DOHH2 (cell line): ENCODE results near the gene HSPA6.
"Not testable (repeated sequence)": the region's sequence is repeated elsewhere in the genome, so short reads cannot be mapped to it uniquely, and the experiment has no call there.

Experiments
- H3F3A ChIP-seq: fragments of 200-600 bp; sonication (generic), shearing (Covaris generic); 2 replicates; pipeline ENCODE4 v1.6.0; 2016; ENCODE audit warnings: antibody characterized with exemption, mild to moderate bottlenecking; ENCODE audit not compliant: control insufficient read depth, insufficient read depth
- H3K27ac ChIP-seq: fragments of 200-600 bp; sonication (generic); 2 replicates; pipeline ENCODE4 v1.5.1; 2014; ENCODE audit warnings: low read depth, mild to moderate bottlenecking, low read length, moderate library complexity
- H3K27me3 ChIP-seq: fragments of 200-600 bp; sonication (generic); 2 replicates; pipeline ENCODE4 v1.6.1; 2014; ENCODE audit warnings: mild to moderate bottlenecking, low read length, mixed read lengths; ENCODE audit not compliant: control insufficient read depth
- H3K36me3 ChIP-seq: fragments of 200-600 bp; sonication (generic); 2 replicates; pipeline ENCODE4 v1.6.1; 2014; ENCODE audit warnings: mild to moderate bottlenecking, low read length, moderate library complexity, mixed read lengths; ENCODE audit not compliant: control insufficient read depth
- H3K4me1 ChIP-seq: fragments of 200-600 bp; sonication (generic); 2 replicates; pipeline ENCODE4 v1.6.1; 2014; ENCODE audit warnings: mild to moderate bottlenecking, low read length, mixed read lengths; ENCODE audit not compliant: control insufficient read depth
- H3K4me2 ChIP-seq: fragments of 200-600 bp; sonication (generic); 2 replicates; pipeline ENCODE4 v1.6.0; 2014; ENCODE audit warnings: mild to moderate bottlenecking, low read length, moderate library complexity
- H3K4me3 ChIP-seq: fragments of 200-600 bp; sonication (generic); 2 replicates; pipeline ENCODE4 v1.5.1; 2014; ENCODE audit warnings: mild to moderate bottlenecking, low read length, mixed read lengths
- H3K79me2 ChIP-seq: fragments of 200-600 bp; sonication (generic); 2 replicates; pipeline ENCODE4 v1.6.1; 2014; ENCODE audit warnings: mild to moderate bottlenecking, low read length, mixed read lengths; ENCODE audit not compliant: control insufficient read depth
- H3K9me2 ChIP-seq: fragments of 200-600 bp; sonication (generic); replicated peaks from 2 replicates; pipeline ENCODE4 v1.6.1; 2014; ENCODE audit warnings: mild to moderate bottlenecking, low read length, mixed read lengths; ENCODE audit not compliant: control insufficient read depth
- H3K9me3 ChIP-seq: fragments of 200-600 bp; sonication (generic); 2 replicates; pipeline ENCODE4 v1.6.1; 2014; ENCODE audit warnings: antibody characterized with exemption, low read length, mixed read lengths; ENCODE audit not compliant: control insufficient read depth, insufficient read depth
- H4K20me1 ChIP-seq: fragments of 200-600 bp; sonication (generic); 2 replicates; pipeline ENCODE4 v1.6.0; 2014; ENCODE audit warnings: low read depth, mild to moderate bottlenecking, antibody characterized with exemption, low read length, moderate library complexity; ENCODE audit not compliant: control insufficient read depth, insufficient read depth
- EZH2phosphoT487 ChIP-seq: fragments of 200-600 bp; sonication (generic); IDR thresholded peaks from 2 replicates; pipeline ENCODE4 v1.6.1; 2017; ENCODE audit warnings: borderline replicate concordance, mild to moderate bottlenecking, antibody characterized with exemption, low read length, moderate library complexity, mixed read lengths
- TF ChIP-seq, protein P1 (sequence below): fragments of 200-600 bp; sonication (generic); IDR thresholded peaks from one replicate; pipeline ENCODE4 v1.5.1; 2014; ENCODE audit warnings: antibody characterized with exemption, mild to moderate bottlenecking, low read depth, low read length; ENCODE audit not compliant: poor library complexity, severe bottlenecking

HSPA6 gene

DNA sequence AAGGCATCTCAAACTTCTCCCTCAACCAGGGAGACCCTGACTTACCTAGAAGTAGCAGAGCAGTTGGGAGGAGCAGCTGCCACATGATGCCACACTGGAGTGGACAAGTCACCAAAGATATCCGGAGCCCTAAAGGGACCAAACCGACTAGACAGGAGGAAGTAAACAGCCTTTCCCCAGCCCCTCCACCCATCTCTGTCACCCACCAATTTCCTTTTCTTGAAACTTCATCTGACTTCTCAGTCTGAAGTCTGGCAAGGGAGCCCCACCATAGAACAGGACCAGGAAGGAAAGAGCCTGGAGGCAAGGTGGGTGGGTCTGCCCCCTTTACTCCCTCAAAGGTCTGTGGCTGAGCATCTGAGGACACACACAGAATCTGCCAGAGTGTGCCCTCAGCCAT, 25.3 kb downstream of the HSPA6 start, which contains the start of gene FCGR3A:
FCGR3A (minus strand) TSS at position 167 of the 400 bp plus-strand sequence; CDS start at position 85, 82 bp downstream.
- Histone ChIP-seq H4K20me1 (no peaks in the 10 kb centered on the region), H3K79me2 (no peaks in the 10 kb centered on the region), H3K9me2 (no peaks in the 10 kb centered on the region), H3K9me3 (no peaks in the 10 kb centered on the region), H3K4me1 (no peaks in the 10 kb centered on the region), H3K27ac (no peak within 1 kb of the TSS), H3K27me3 (no peaks in the 10 kb centered on the region), H3K36me3 (no peaks in the 10 kb centered on the region), H3K4me3 (no peak within 1 kb of the TSS), H3F3A (no peaks in the 10 kb centered on the region), H3K4me2 (no peak within 1 kb of the TSS)
- TF ChIP-seq, protein P1, sequence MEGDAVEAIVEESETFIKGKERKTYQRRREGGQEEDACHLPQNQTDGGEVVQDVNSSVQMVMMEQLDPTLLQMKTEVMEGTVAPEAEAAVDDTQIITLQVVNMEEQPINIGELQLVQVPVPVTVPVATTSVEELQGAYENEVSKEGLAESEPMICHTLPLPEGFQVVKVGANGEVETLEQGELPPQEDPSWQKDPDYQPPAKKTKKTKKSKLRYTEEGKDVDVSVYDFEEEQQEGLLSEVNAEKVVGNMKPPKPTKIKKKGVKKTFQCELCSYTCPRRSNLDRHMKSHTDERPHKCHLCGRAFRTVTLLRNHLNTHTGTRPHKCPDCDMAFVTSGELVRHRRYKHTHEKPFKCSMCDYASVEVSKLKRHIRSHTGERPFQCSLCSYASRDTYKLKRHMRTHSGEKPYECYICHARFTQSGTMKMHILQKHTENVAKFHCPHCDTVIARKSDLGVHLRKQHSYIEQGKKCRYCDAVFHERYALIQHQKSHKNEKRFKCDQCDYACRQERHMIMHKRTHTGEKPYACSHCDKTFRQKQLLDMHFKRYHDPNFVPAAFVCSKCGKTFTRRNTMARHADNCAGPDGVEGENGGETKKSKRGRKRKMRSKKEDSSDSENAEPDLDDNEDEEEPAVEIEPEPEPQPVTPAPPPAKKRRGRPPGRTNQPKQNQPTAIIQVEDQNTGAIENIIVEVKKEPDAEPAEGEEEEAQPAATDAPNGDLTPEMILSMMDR, result no peak
- TF ChIP-seq EZH2phosphoT487, result no peak

DNA sequence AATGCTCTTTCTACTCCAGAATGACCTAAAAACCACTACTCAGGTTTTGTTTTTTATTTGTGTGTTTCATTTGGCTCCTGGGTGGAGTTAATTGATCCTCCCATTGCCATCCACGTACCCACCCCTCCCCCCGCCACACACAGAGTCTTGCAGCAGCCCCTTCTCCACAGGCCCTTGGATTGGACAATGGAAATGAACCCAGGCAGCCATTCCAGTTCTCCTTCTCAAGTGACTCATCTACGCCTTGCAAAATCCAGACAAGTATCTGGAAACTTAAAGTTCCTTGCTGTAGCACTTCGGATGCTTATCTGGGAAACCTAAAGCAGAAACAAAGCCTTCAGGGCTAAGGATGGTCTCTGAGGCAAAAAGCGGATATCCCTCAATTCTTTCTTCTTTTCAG, 26.6 kb downstream of the HSPA6 start:
- H3K79me2 ChIP-seq, H3K27ac ChIP-seq, H3K4me1 ChIP-seq, H3K4me2 ChIP-seq, H3F3A ChIP-seq, H3K36me3 ChIP-seq, H3K4me3 ChIP-seq, H3K9me3 ChIP-seq, H3K9me2 ChIP-seq, H3K27me3 ChIP-seq, H4K20me1 ChIP-seq: not testable (repeated sequence)

DNA sequence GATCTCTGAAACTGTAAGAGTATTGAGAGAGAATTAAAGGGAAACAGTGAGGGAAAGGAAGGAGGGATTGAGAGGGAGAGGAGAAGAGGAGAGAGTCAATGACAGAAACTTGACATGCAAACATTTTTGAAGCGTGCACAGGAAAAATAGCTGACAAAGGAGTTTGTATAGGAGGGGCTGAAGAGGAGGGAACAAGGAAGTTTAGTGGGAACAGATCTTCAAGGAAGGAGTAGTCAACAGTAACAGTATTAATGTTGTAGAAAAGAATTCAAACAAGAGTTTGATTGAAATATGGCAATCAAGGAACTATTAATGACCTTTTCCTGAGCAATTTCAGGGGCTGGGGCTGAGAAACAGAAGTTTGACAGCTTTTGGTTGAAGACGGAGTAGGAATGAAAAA, 29.3 kb downstream of the HSPA6 start:
- H3K79me2 ChIP-seq, H4K20me1 ChIP-seq, H3K4me3 ChIP-seq, H3K9me3 ChIP-seq, H3K4me1 ChIP-seq, H3K27ac ChIP-seq, H3F3A ChIP-seq, H3K9me2 ChIP-seq, H3K36me3 ChIP-seq, H3K4me2 ChIP-seq, H3K27me3 ChIP-seq: not testable (repeated sequence)

DNA sequence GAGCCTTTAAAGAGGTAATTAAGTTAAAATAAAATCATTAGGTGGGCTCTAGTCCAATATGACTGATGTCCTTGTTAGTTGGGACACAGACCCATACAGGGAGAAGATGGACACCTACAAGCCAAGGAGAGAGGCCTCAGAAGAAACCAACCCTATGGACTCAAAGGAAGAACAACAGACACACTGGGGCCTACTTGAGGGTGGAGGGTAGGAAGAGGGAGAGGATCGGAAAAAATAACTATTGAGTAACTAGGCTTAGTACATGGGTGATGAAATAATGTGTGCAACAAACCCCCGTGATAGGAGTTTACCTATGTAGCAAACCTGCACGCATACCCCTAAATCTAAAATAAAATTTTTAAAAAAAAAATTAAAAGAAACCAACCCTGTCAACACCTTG, 30.0 kb downstream of the HSPA6 start:
- H3K4me2 ChIP-seq, H3K9me2 ChIP-seq, H3K79me2 ChIP-seq, H3F3A ChIP-seq, H3K27ac ChIP-seq, H3K36me3 ChIP-seq, H3K4me3 ChIP-seq, H3K9me3 ChIP-seq, H4K20me1 ChIP-seq, H3K27me3 ChIP-seq, H3K4me1 ChIP-seq: not testable (repeated sequence)

DNA sequence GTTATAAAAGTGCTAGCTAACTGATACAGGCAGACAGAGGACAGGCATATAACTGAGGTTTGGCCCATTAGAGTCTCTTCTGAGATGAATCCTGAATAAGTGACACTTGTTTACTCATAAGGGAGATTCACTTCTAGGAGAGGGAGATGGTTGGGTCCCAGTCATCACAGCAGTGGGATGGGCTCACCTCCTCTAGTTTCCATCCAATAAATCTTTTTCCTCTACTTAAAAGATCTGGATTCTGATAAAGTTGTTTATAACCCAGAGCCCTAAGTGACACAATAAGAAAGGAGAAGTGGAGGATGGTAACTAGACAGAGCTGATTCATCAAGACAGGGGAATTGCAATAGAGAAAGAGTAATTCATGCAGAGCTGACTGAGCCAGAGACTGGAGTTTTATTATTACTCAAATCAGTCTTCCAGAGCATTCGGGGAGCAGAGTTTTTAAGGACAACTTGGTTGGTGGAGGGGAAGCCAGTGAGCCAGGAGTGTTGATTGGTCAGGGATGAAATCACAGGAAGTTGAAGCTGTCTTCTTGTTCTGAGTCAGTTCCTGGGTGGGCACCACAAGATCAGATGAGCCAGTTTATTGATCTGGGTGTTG, 30.6 kb downstream of the HSPA6 start:
- not testable (repeated sequence) for H3K36me3 ChIP-seq, H3F3A ChIP-seq, H3K27me3 ChIP-seq, H3K9me3 ChIP-seq, H3K79me2 ChIP-seq, H3K4me3 ChIP-seq, H3K27ac ChIP-seq, H4K20me1 ChIP-seq, H3K4me1 ChIP-seq, H3K4me2 ChIP-seq, H3K9me2 ChIP-seq

DNA sequence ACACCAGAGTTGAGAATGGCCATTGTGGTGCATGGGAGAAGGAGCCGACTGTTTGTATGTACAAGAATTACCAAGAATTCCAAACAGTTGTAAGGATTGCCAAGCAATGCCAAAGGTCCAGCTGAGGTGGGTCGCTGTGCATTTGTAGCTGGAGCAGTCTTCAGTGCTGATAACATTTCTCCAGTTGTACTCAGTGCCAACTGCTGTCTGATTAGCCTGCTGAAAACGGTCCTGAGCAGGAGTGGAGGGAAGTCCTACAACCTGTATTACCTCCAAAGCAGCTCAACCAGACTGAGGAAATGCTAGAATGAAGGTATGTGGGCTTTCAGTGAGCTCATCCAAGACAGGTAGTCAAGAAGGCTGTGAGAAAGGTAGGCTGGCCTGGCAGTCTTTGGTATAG, 31.8 kb downstream of the HSPA6 start:
- H3F3A ChIP-seq, H4K20me1 ChIP-seq, H3K4me3 ChIP-seq, H3K79me2 ChIP-seq, H3K27ac ChIP-seq, H3K27me3 ChIP-seq, H3K9me3 ChIP-seq, H3K36me3 ChIP-seq, H3K4me1 ChIP-seq, H3K4me2 ChIP-seq, H3K9me2 ChIP-seq: not testable (repeated sequence)

DNA sequence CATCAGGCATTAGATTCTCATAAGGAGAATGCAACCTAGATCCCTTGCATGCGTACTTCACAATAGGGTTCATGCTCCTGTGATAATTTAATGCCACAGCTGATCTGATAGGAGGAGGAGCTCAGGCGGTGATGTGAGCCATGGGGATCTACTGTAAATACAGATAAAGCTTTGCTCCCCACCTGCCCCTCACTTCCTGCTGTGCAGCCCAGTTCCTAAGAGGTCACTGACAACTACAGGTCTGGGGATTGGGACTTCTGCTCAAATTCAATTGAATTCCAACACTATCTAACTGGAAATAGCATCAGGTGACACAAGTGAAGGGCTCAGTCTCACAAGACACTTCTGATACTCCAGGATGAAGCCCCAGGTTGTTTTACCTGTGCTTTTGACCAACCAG, 32.6 kb downstream of the HSPA6 start:
- not testable (repeated sequence) for H4K20me1 ChIP-seq, H3K9me3 ChIP-seq, H3K79me2 ChIP-seq, H3K4me3 ChIP-seq, H3K4me1 ChIP-seq, H3K9me2 ChIP-seq, H3K4me2 ChIP-seq, H3K36me3 ChIP-seq, H3F3A ChIP-seq, H3K27ac ChIP-seq, H3K27me3 ChIP-seq
